Measurements from ENCODE around the gene SKI.
"Not testable (repeated sequence)": the region's sequence is repeated elsewhere in the genome, so short reads cannot be mapped to it uniquely, and the experiment has no call there.

The SKI gene

GRCh38 chr1:2313651-2314261 is 85.6 kb downstream of the SKI start:
- DNase-seq = no peak

- DNase-seq = peak; percentile 43
Measured at GRCh38 chr1:2314273-2314802, 86.2 kb downstream of the SKI start.

GRCh38 chr1:2314803-2315673 is 86.9 kb downstream of the SKI start:
- DNase-seq = peak; percentile 45

GRCh38 chr1:2315674-2316450 is 87.7 kb downstream of the SKI start:
- no peak for DNase-seq

- peak; percentile 16 for DNase-seq
Measured at GRCh38 chr1:2316451-2316961, 88.4 kb downstream of the SKI start.

GRCh38 chr1:2317230-2318065 is 89.3 kb downstream of the SKI start:
- no peak for DNase-seq

GRCh38 chr1:2318314-2319278 is 90.5 kb downstream of the SKI start:
- no peak for DNase-seq

GRCh38 chr1:2319291-2319690 is 91.2 kb downstream of the SKI start:
- DNase-seq = no peak

- no peak for DNase-seq
Measured at GRCh38 chr1:2320006-2320405, 91.9 kb downstream of the SKI start.

- no peak for DNase-seq
Measured at GRCh38 chr1:2320760-2321667, 92.9 kb downstream of the SKI start.

GRCh38 chr1:2322065-2322571 is 94.0 kb downstream of the SKI start:
- no peak for DNase-seq

- no peak for DNase-seq
Measured at GRCh38 chr1:2322581-2323211, 94.6 kb downstream of the SKI start.

- no peak for DNase-seq
Measured at GRCh38 chr1:2323451-2323974, 95.4 kb downstream of the SKI start.

- no peak for DNase-seq
Measured at GRCh38 chr1:2324553-2325366, 96.6 kb downstream of the SKI start.

- no peak for DNase-seq
Measured at GRCh38 chr1:2326524-2326923, 98.4 kb downstream of the SKI start.

- DNase-seq = not testable (repeated sequence)
Measured at GRCh38 chr1:2327162-2327561, 99.0 kb downstream of the SKI start.

GRCh38 chr1:2327841-2328240 is 99.7 kb downstream of the SKI start:
- no peak for DNase-seq
